BLaER1 (cell line): Measurements from ENCODE around the gene PNCK.
A peak's percentile ranks its signal among the peaks of the same experiment; 100 is the strongest.

Experiments used
- H3K27ac ChIP-seq: shearing (Covaris generic); formaldehyde crosslinking; 2 replicates; pipeline ENCODE4 v1.8.1; 2022
- H3K27me3 ChIP-seq: shearing (Covaris generic); formaldehyde crosslinking; 2 replicates; pipeline ENCODE4 v1.8.1; 2022
- H3K36me3 ChIP-seq: shearing (Covaris generic); formaldehyde crosslinking; 2 replicates; pipeline ENCODE4 v1.8.1; 2022
- H3K4me1 ChIP-seq: shearing (Covaris generic); formaldehyde crosslinking; 2 replicates; pipeline ENCODE4 v1.8.1; 2022
- H3K4me2 ChIP-seq: shearing (Covaris generic); formaldehyde crosslinking; 2 replicates; pipeline ENCODE4 v1.8.1; 2022
- H3K4me3 ChIP-seq: shearing (Covaris generic); formaldehyde crosslinking; 2 replicates; pipeline ENCODE4 v1.8.1; 2022
- H3K9ac ChIP-seq: shearing (Covaris generic); formaldehyde crosslinking; 2 replicates; pipeline ENCODE4 v1.8.1; 2022
- H3K9me3 ChIP-seq: shearing (Covaris generic); formaldehyde crosslinking; 2 replicates; pipeline ENCODE4 v1.8.1; 2022
- H4K20me1 ChIP-seq: shearing (Covaris generic); formaldehyde crosslinking; 2 replicates; pipeline ENCODE4 v1.8.1; 2022
- Cebpa-rat ChIP-seq: shearing (Covaris generic); IDR thresholded peaks from 2 replicates; pipeline ENCODE4 v1.8.1; 2022

Gene PNCK

DNA sequence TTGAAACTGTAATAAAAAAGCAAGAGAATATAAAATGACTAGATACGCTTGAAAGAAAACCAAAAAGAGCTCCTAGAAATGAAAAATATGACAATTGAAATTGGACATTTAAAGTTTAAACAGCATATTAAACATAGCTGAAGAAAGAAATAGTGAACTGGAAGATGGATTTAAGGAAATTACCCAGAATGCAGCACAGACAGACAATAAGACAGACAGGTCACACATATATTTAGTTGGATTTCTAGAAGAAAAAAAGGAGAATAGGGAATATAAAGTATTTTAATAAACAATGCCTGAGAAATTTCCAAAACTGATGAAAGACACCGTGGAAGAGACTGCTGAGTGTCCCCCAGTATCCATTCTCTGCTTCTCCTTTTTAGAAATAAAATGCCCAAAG is 20.1 kb downstream of the PNCK start:
- no peaks in the 10 kb centered on the region for H4K20me1 ChIP-seq
- peaks cover 11% of the 10 kb centered on the region for H3K27me3 ChIP-seq
- no peak overlapping the region for H3K4me2 ChIP-seq
- H3K36me3 ChIP-seq, result no peaks in the 10 kb centered on the region
- no peaks in the 10 kb centered on the region for H3K4me1 ChIP-seq
- TF ChIP-seq Cebpa-rat, result no peak
- H3K9me3 ChIP-seq, result peaks cover 42% of the 10 kb centered on the region
- H3K9ac ChIP-seq, result no peak overlapping the region
- no peak overlapping the region for H3K4me3 ChIP-seq
- no peak overlapping the region for H3K27ac ChIP-seq

DNA sequence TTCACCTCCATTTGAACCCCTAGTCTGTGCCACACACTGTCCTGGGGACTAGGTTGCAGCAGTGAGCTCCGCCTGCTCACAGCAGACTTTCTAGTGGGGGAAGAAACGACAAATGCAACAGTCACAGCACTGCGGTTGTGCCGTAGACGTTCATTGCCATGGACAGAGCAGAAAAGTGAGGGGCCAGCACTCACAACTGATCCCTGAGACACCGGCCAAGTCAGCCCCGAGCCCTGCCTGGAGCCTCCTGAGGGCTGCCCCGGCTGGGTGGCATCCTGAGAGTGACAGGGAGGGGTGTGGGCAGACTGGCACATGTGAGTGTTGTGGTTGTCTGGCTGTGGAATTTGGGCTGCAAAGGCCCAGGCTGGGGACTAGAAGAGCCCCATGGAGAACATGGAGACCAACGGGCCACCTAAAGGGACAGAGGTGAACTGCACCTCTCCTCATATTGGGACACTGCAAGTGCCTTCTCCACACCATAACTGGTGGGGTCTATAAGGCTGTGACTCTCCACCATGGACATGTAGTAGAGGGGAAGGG is 22.0 kb downstream of the PNCK start:
- H3K9me3 ChIP-seq, result peaks cover 54% of the 10 kb centered on the region
- H3K4me1 ChIP-seq, result no peaks in the 10 kb centered on the region; the same call in 1 of the 2 replicates
- H3K4me3 ChIP-seq, result no peak overlapping the region
- TF ChIP-seq Cebpa-rat, result no peak
- peaks cover 30% of the 10 kb centered on the region for H3K27me3 ChIP-seq
- H4K20me1 ChIP-seq, result peaks cover 10% of the 10 kb centered on the region
- no peak overlapping the region for H3K9ac ChIP-seq
- H3K4me2 ChIP-seq, result no peak overlapping the region
- H3K36me3 ChIP-seq, result no peaks in the 10 kb centered on the region
- H3K27ac ChIP-seq, result no peak overlapping the region

DNA sequence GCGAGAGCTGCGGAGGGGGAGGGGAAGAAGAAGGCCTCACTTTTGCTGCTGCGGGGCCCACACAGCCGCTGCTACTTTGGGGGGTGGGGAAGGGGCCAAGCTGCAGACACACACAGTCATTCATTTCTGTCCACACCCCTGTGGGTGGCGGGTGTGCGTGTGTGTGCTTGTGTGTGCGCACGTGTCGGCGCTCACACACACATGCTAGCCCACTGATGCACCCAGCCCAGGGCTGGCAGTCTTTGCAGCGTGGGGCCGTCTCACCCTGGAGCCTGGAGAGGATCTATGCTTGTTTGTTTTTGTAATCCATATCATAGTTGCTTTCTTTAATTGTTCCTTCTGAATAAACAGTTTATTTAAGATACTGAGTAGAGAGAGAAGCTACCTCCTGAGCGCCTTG is 22.7 kb downstream of the PNCK start:
- Histone ChIP-seq H3K9ac (no peak overlapping the region), H3K4me1 (no peaks in the 10 kb centered on the region; the same call in 1 of the 2 replicates), H3K27me3 (peaks cover 37% of the 10 kb centered on the region), H3K36me3 (no peaks in the 10 kb centered on the region), H3K4me2 (no peak overlapping the region), H3K27ac (no peak overlapping the region), H3K9me3 (peaks cover 54% of the 10 kb centered on the region), H3K4me3 (no peak overlapping the region), H4K20me1 (peaks cover 16% of the 10 kb centered on the region)
- TF ChIP-seq Cebpa-rat, result no peak

DNA sequence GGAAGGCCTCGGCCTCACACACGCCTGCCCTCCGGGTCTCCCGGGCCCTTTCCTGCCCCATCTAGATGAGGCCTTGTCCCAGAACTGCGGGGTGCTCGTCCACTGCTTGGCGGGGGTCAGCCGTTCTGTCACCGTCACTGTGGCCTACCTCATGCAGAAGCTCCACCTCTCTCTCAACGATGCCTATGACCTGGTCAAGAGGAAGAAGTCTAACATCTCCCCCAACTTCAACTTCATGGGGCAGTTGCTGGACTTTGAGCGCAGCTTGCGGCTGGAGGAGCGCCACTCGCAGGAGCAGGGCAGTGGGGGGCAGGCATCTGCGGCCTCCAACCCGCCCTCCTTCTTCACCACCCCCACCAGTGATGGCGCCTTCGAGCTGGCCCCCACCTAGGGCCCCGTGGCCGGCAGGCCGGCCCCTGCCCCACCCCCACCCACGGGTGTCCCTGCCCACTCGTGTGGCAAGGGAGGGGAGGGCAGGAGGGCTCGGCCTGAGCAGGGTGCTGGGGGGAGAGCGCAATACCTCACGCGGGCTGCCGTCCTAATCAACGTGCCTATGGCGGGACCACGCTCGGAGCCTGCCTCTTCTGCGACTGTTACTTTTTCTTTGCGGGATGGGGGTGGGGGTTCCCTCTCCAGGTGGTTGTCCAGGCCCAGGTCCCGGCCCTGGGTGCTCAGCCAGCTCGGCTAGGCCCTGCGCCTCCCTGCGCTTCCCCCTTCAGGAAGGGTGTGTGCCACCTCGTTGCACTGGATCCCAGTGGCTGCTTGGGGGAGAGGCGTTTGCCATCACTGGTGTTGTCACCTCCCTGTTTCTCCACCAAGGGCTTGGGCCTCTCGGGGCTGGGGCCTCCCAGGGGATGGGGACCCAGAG is 23.5 kb downstream of the PNCK start:
- H3K4me3 ChIP-seq, result no peak overlapping the region
- H3K9me3 ChIP-seq, result peaks cover 56% of the 10 kb centered on the region
- H3K27me3 ChIP-seq, result peaks cover 45% of the 10 kb centered on the region
- peaks cover 22% of the 10 kb centered on the region for H4K20me1 ChIP-seq
- TF ChIP-seq Cebpa-rat, result no peak
- H3K36me3 ChIP-seq, result no peaks in the 10 kb centered on the region
- H3K4me1 ChIP-seq, result no peaks in the 10 kb centered on the region; the same call in 1 of the 2 replicates
- H3K9ac ChIP-seq, result no peak overlapping the region
- H3K4me2 ChIP-seq, result no peak overlapping the region
- no peak overlapping the region for H3K27ac ChIP-seq

DNA sequence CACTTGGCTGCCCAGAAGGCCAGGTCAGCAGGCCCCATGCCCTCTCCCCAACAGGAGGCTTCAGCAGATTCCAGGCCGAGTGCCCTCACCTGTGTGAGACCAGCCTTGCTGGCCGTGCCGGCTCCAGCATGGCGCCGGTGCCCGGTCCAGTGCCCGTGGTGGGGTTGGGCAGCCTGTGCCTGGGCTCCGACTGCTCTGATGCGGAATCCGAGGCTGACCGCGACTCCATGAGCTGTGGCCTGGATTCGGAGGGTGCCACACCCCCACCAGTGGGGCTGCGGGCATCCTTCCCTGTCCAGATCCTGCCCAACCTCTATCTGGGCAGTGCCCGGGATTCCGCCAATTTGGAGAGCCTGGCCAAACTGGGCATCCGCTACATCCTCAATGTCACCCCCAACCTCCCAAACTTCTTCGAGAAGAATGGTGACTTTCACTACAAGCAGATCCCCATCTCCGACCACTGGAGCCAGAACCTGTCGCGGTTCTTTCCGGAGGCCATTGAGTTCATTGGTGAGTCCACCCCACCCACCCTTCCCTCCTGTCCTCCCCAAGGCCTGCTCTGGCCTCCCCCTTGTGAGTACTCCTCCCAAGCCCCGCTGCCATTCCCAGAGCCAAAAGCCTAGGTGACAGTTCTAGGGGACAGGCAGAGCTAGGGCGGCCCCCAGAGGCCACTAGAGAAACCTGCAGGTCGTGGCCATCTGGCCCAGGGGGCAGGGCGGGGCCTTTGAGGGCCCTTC is 24.3 kb downstream of the PNCK start:
- Histone ChIP-seq H3K27ac (no peak overlapping the region), H4K20me1 (peaks cover 30% of the 10 kb centered on the region), H3K4me1 (no peaks in the 10 kb centered on the region; the same call in 1 of the 2 replicates), H3K27me3 (peaks cover 50% of the 10 kb centered on the region), H3K4me2 (no peak overlapping the region), H3K9ac (no peak overlapping the region), H3K4me3 (no peak overlapping the region), H3K36me3 (no peaks in the 10 kb centered on the region), H3K9me3 (peaks cover 50% of the 10 kb centered on the region)
- TF ChIP-seq Cebpa-rat, result no peak

DNA sequence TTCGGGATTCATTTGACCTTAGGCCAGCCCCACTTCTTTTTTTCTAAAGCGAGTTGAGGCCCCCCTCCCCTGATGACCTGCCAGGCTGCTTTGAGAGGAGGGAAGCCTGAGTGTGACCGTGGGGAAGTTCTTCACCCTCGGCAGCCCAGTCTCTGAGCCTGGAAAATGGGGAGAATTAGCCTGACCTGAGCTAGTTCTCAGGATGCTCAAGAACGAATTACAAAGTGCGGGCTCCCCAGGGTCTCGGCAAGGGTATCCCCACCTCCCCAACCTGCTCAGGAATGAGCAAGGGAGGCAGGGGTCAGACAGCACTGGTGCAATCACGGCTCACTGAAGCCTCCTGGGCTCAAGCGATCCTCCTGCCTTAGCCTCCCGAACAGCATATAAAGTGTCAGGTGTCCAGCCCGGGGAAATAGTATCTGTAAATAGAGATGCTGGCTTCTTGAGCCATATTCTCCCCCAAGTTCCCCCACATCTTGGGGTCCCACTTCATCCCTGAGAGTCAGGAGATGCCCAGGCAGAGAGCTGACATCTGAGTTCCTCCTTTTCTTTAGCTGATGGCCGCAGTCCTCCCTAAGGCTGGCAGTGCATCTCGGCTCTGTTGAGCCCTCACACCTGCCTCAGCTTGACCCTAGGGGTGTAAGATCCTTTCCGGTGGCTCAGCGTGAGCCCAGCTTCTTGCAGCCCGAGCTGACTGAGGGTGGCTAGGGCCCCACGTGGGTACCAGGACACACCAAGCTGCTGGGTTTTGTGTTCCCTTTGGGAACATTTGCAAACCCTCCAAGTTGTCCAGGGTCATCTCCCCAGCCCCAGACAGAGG is 25.0 kb downstream of the PNCK start:
- Histone ChIP-seq H3K27me3 (peaks cover 55% of the 10 kb centered on the region), H4K20me1 (peaks cover 31% of the 10 kb centered on the region), H3K4me3 (no peak overlapping the region), H3K27ac (no peak overlapping the region), H3K9me3 (peaks cover 46% of the 10 kb centered on the region), H3K4me2 (no peak overlapping the region), H3K36me3 (no peaks in the 10 kb centered on the region), H3K4me1 (peaks cover 3% of the 10 kb centered on the region), H3K9ac (no peak overlapping the region)
- TF ChIP-seq Cebpa-rat, result no peak

DNA sequence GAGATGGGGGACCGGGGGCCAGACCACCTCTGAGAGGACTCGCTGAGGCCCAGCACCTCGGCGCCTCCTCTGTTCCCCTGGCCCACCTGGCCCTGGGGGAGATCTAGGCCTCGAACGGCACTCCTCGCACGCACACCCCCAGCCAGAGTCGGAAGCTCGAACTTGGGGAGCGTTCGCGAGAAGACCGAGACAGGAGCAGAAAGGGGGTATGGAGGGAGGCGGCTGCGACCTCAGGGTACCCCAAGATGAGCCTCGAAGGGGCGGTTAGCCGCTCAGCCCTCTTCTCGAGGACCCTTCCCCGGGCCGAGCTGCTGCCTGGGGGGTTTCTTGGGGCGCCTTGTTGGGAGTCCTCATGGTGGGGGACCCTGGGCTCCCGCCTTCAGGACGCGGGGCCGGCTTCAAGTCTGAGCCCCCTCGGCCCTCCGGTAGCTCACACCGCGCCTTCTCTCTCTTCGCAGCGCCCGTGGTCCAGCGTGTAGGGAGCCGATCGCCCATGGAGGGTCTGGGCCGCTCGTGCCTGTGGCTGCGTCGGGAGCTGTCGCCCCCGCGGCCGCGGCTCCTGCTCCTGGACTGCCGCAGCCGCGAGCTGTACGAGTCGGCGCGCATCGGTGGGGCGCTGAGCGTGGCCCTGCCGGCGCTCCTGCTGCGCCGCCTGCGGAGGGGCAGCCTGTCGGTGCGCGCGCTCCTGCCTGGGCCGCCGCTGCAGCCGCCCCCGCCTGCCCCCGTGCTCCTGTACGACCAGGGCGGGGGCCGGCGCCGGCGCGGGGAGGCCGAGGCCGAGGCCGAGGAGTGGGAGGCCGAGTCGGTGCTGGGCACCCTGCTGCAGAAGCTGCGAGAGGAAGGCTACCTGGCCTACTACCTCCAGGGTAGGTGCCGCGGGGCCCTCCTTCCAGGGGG is 25.9 kb downstream of the PNCK start:
- Histone ChIP-seq H3K9me3 (peaks cover 46% of the 10 kb centered on the region), H3K27ac (no peak overlapping the region), H3K4me2 (no peak overlapping the region), H4K20me1 (peaks cover 31% of the 10 kb centered on the region), H3K9ac (no peak overlapping the region), H3K4me1 (peaks cover 11% of the 10 kb centered on the region), H3K27me3 (peaks cover 63% of the 10 kb centered on the region), H3K36me3 (no peaks in the 10 kb centered on the region), H3K4me3 (no peak overlapping the region)
- TF ChIP-seq Cebpa-rat, result no peak

DNA sequence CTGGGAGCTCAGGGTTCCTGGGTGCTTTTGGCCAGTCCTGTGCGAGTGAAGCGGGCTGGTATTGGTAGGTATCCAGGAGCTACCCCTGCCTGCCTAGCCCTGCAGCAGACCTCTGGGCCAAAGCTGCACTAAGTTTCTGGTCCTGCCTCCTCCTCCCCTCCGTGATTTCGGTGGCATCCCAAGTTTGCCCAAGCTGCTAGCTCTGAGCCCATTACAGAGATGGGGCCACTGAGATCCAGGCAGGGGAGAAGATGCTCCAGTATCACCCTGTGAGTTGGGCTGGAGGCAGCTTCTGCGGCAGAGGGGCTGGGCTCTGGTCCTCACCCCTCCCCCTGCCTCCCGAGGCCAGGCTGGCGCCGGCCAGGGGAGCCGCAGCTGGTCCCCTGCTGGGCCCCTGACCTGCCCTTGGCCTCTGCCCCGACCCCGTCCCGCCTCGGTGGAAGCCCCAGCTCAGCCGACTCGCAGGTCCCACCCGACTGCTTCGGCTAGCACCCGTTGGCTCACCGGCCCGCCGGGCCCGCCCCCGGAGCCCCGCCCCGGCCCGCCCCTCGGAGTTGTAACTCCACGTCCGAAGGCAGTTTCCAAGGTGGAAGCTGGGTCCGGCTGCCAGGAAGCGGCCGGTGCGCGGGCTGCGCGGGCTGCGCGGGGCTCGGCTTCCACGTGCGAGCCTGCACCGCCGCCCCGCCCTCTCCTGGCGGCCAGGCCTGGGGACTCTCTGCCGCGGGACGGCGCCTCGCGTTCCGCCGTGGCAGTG is 26.8 kb downstream of the PNCK start, which contains the start of gene DUSP9:
Gene DUSP9 (plus strand): TSS at position 584 of the 754 bp plus-strand sequence. CDS start 751 bp downstream, outside the sequence.
- Histone ChIP-seq H3K27me3 (peaks cover 65% of the 10 kb centered on the region), H3K9ac (no peak within 1 kb of the TSS), H3K9me3 (peaks cover 43% of the 10 kb centered on the region), H3K4me2 (peak within 1 kb of the TSS; percentile 57), H3K4me3 (peak within 1 kb of the TSS; percentile 36; the same call in 1 of the 2 replicates), H3K4me1 (peaks cover 14% of the 10 kb centered on the region), H4K20me1 (peaks cover 31% of the 10 kb centered on the region), H3K27ac (no peak within 1 kb of the TSS), H3K36me3 (no peaks in the 10 kb centered on the region)
- TF ChIP-seq Cebpa-rat, result no peak
